SK-N-SH treated with all-trans-retinoic acid at 6 μM for 48 hours (cell line): ENCODE measurements around the gene NCF2.

Source experiments
- ATAC-seq: fragments of 200-7000 bp; cut with Tn5 transposase; 3 replicates; pipeline ENCODE4 v1.9.1; 2020; ENCODE audit warnings: mild to moderate bottlenecking, moderate library complexity
- ARNTL ChIP-seq: fragments of 450-650 bp; formaldehyde crosslinking; IDR thresholded peaks from 2 replicates; pipeline ENCODE4 v1.5.0; 2020; ENCODE audit warnings: low read depth, mild to moderate bottlenecking, moderate library complexity, borderline replicate concordance
- ESRRG ChIP-seq: fragments of 250-450 bp; sonication (Bioruptor Pico); IDR thresholded peaks from 2 replicates; pipeline ENCODE4 v1.6.1; 2021; ENCODE audit warnings: mild to moderate bottlenecking
- GLIS3 ChIP-seq: fragments of 250-450 bp; sonication (Bioruptor Pico); IDR thresholded peaks from 2 replicates; pipeline ENCODE4 v1.5.0; 2020; ENCODE audit warnings: mild to moderate bottlenecking, moderate library complexity
- RARB ChIP-seq: fragments of 250-450 bp; sonication (Bioruptor Pico); IDR thresholded peaks from 2 replicates; pipeline ENCODE4 v1.8.0; 2021; ENCODE audit warnings: mild to moderate bottlenecking, moderate library complexity
- TCF4 ChIP-seq: fragments of 250-450 bp; sonication (Bioruptor Pico); IDR thresholded peaks from 2 replicates; pipeline ENCODE4 v1.8.0; 2021; ENCODE audit warnings: mild to moderate bottlenecking, moderate library complexity, borderline replicate concordance
- TSHZ2 ChIP-seq: fragments of 250-450 bp; sonication (Bioruptor Pico); IDR thresholded peaks from 2 replicates; pipeline ENCODE4 v1.5.0; 2020; ENCODE audit warnings: mild to moderate bottlenecking, moderate library complexity
- ZC3H10 ChIP-seq: fragments of 250-450 bp; sonication (Bioruptor Pico); IDR thresholded peaks from 2 replicates; pipeline ENCODE4 v1.5.1; 2021; ENCODE audit warnings: mild to moderate bottlenecking, moderate library complexity
- ZFP30 ChIP-seq: fragments of 450-650 bp; formaldehyde crosslinking; IDR thresholded peaks from 2 replicates; pipeline ENCODE4 v1.5.0; 2022; ENCODE audit warnings: mild to moderate bottlenecking, moderate library complexity
- ZNF565 ChIP-seq: fragments of 450-650 bp; formaldehyde crosslinking; conservative IDR thresholded peaks from 2 replicates; pipeline ENCODE4 v1.5.0; 2020; ENCODE audit warnings: low read depth, mild to moderate bottlenecking, moderate library complexity
- ZNF70 ChIP-seq: fragments of 450-650 bp; formaldehyde crosslinking; IDR thresholded peaks from 2 replicates; pipeline ENCODE4 v1.5.0; 2020; ENCODE audit warnings: mild to moderate bottlenecking, moderate library complexity
- ZNF8 ChIP-seq: fragments of 450-650 bp; formaldehyde crosslinking; IDR thresholded peaks from 2 replicates; pipeline ENCODE4 v1.5.0; 2020; ENCODE audit warnings: mild to moderate bottlenecking, moderate library complexity
- TF ChIP-seq, protein P1 (sequence below): fragments of 250-450 bp; sonication (Bioruptor Pico); IDR thresholded peaks from 2 replicates; pipeline ENCODE4 v1.8.0; 2020; ENCODE audit warnings: mild to moderate bottlenecking, moderate library complexity, borderline replicate concordance
- TF ChIP-seq, protein P2 (sequence below): fragments of 250-450 bp; sonication (Bioruptor Pico); IDR thresholded peaks from 2 replicates; pipeline ENCODE4 v1.5.1; 2020; ENCODE audit warnings: low read depth, mild to moderate bottlenecking, moderate library complexity
- TF ChIP-seq, protein P3 (sequence below): fragments of 250-450 bp; sonication (Bioruptor Pico); IDR thresholded peaks from 2 replicates; pipeline ENCODE4 v1.8.0; 2021; ENCODE audit warnings: low read depth, mild to moderate bottlenecking, moderate library complexity, borderline replicate concordance
- TF ChIP-seq, protein P4 (sequence below): fragments of 250-450 bp; sonication (Bioruptor Pico); IDR thresholded peaks from 2 replicates; pipeline ENCODE4 v1.5.1; 2021; ENCODE audit warnings: mild to moderate bottlenecking, moderate library complexity

NCF2 gene

GRCh38 chr1:183607322-183607980, 17.2 kb upstream of the NCF2 start:
- TF ChIP-seq, protein P1, sequence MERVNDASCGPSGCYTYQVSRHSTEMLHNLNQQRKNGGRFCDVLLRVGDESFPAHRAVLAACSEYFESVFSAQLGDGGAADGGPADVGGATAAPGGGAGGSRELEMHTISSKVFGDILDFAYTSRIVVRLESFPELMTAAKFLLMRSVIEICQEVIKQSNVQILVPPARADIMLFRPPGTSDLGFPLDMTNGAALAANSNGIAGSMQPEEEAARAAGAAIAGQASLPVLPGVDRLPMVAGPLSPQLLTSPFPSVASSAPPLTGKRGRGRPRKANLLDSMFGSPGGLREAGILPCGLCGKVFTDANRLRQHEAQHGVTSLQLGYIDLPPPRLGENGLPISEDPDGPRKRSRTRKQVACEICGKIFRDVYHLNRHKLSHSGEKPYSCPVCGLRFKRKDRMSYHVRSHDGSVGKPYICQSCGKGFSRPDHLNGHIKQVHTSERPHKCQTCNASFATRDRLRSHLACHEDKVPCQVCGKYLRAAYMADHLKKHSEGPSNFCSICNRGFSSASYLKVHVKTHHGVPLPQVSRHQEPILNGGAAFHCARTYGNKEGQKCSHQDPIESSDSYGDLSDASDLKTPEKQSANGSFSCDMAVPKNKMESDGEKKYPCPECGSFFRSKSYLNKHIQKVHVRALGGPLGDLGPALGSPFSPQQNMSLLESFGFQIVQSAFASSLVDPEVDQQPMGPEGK (CRISPR knock-in tag), result no peak
- TF ChIP-seq ZC3H10 (no peak), RARB (CRISPR knock-in tag) (no peak), ZNF8 (CRISPR knock-in tag) (no peak), GLIS3 (CRISPR knock-in tag) (no peak), ESRRG (CRISPR knock-in tag) (no peak), ARNTL (CRISPR knock-in tag) (no peak), ZNF70 (CRISPR knock-in tag) (no peak)
- TF ChIP-seq, protein P2, sequence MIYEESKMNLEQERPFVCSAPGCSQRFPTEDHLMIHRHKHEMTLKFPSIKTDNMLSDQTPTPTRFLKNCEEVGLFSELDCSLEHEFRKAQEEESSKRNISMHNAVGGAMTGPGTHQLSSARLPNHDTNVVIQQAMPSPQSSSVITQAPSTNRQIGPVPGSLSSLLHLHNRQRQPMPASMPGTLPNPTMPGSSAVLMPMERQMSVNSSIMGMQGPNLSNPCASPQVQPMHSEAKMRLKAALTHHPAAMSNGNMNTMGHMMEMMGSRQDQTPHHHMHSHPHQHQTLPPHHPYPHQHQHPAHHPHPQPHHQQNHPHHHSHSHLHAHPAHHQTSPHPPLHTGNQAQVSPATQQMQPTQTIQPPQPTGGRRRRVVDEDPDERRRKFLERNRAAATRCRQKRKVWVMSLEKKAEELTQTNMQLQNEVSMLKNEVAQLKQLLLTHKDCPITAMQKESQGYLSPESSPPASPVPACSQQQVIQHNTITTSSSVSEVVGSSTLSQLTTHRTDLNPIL (CRISPR knock-in tag), result no peak
- TF ChIP-seq, protein P3, sequence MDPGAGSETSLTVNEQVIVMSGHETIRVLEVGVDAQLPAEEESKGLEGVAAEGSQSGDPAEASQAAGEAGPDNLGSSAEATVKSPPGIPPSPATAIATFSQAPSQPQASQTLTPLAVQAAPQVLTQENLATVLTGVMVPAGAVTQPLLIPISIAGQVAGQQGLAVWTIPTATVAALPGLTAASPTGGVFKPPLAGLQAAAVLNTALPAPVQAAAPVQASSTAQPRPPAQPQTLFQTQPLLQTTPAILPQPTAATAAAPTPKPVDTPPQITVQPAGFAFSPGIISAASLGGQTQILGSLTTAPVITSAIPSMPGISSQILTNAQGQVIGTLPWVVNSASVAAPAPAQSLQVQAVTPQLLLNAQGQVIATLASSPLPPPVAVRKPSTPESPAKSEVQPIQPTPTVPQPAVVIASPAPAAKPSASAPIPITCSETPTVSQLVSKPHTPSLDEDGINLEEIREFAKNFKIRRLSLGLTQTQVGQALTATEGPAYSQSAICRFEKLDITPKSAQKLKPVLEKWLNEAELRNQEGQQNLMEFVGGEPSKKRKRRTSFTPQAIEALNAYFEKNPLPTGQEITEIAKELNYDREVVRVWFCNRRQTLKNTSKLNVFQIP, result no peak
- TF ChIP-seq, all 23 proteins: peak for 0
- no peak for ATAC-seq

DNA sequence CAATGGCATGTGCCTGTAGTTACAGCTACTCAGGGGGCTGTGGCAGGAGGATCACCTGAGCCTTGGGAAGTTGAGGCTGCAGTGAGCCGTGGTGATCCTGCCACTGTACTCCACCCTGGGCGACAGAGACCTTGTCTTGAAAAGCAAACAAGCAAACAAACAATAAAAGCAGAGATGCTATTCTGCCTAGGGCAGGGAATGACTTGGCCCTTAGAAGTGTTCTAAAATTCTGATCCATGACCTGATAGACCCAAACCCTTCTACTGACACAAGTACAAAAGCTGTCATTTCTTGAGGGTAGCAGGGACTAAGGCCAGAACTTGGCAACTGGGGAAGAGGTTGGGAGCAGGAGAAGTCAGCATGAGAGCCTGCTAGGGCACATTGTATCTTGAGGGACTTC, 15.6 kb upstream of the NCF2 start:
- TF ChIP-seq, protein P3, result no peak
- TF ChIP-seq, protein P1 (CRISPR knock-in tag), result no peak
- TF ChIP-seq ZFP30 (CRISPR knock-in tag) (no peak), TCF4 (CRISPR knock-in tag) (no peak)
- TF ChIP-seq, protein P2 (CRISPR knock-in tag), result no peak
- ATAC-seq, result no peak

GRCh38 chr1:183604815-183605214, 14.6 kb upstream of the NCF2 start:
- no peak for ATAC-seq
- TF ChIP-seq RARB (CRISPR knock-in tag) (no peak), ZNF565 (CRISPR knock-in tag) (no peak), ZC3H10 (no peak), ESRRG (CRISPR knock-in tag) (no peak), TSHZ2 (CRISPR knock-in tag) (no peak)
- TF ChIP-seq, protein P4, sequence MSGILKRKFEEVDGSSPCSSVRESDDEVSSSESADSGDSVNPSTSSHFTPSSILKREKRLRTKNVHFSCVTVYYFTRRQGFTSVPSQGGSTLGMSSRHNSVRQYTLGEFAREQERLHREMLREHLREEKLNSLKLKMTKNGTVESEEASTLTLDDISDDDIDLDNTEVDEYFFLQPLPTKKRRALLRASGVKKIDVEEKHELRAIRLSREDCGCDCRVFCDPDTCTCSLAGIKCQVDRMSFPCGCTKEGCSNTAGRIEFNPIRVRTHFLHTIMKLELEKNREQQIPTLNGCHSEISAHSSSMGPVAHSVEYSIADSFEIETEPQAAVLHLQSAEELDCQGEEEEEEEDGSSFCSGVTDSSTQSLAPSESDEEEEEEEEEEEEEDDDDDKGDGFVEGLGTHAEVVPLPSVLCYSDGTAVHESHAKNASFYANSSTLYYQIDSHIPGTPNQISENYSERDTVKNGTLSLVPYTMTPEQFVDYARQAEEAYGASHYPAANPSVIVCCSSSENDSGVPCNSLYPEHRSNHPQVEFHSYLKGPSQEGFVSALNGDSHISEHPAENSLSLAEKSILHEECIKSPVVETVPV (CRISPR knock-in tag), result no peak
- TF ChIP-seq, protein P1 (CRISPR knock-in tag), result no peak
- TF ChIP-seq, protein P3, result no peak
- TF ChIP-seq, protein P2 (CRISPR knock-in tag), result no peak
